Omental fat pad (tissue), 4 donors: Measurements from ENCODE around the gene SART1. TPM values are rescaled to one million over a fixed set of nuclear protein-coding genes. Genes with fewer than 3 reads are reported as not detected.

Source experiments
- ATAC-seq: fragments of 150-250 bp; one replicate; pipeline ENCODE4 v1.9.1; 2016; ENCODE audit warnings: mild to moderate bottlenecking, moderate library complexity; ENCODE audit not compliant: low FRiP score
- DNase-seq: peaks from one replicate; pipeline ENCODE4 v3.0.0-alpha.2; 2019; ENCODE audit warnings: low spot score
- CTCF ChIP-seq, 3 donors: fragments of 450-650 bp; IDR thresholded peaks; one replicate each; pipeline ENCODE4 v1.5.1; 2016 to 2017; ENCODE audit warnings: antibody characterized with exemption in 3 of 3, mild to moderate bottlenecking in 3 of 3, moderate library complexity in 2 of 3
- total RNA-seq, 4 donors: library from RNA; depleted of rRNA; stranded (reverse); fragments of >200 nt; gene quantifications; one replicate each; pipeline ENCODE4 v1.1.0, GENCODE V29; 2016

The SART1 gene
- total RNA-seq = 10 to 100 TPM; 22.5 to 62.4 (median 47.1) TPM

GRCh38 chr11:65961267-65962140, at the start of gene SART1:
SART1 (plus strand) TSS chr11:65961734; CDS start chr11:65961781, 47 bp downstream.
- ATAC-seq (peak; percentile 96), DNase-seq (peak; percentile 88)
- TF ChIP-seq CTCF (IDR thresholded peaks at IDR 0.05) = no peak

- DNase-seq (no peak), ATAC-seq (peak; percentile 36)
- no peak for TF ChIP-seq CTCF (IDR thresholded peaks at IDR 0.05)
These were observed 48.7 kb upstream of the SART1 start for GRCh38 chr11:65912845-65913244.

- no peak for TF ChIP-seq CTCF (IDR thresholded peaks at IDR 0.05)
- DNase-seq (no peak), ATAC-seq (no peak)
These were observed 46.3 kb upstream of the SART1 start for GRCh38 chr11:65915101-65915820.

- ATAC-seq (peak; percentile 74), DNase-seq (peak; percentile 75)
- no peak for TF ChIP-seq CTCF (IDR thresholded peaks at IDR 0.05)
These were observed 45.7 kb upstream of the SART1 start for GRCh38 chr11:65915821-65916251.

- DNase-seq (no peak), ATAC-seq (no peak)
- TF ChIP-seq CTCF (IDR thresholded peaks at IDR 0.05) = no peak
These were observed 45.1 kb upstream of the SART1 start for GRCh38 chr11:65916391-65916790.

GRCh38 chr11:65917077-65917433, 44.5 kb upstream of the SART1 start:
- DNase-seq = no peak
- no peak for ATAC-seq
- TF ChIP-seq CTCF (IDR thresholded peaks at IDR 0.05) = no peak
